ENCODE data around the gene RSF1. TPM values are rescaled to one million over a fixed set of nuclear protein-coding genes. Genes with fewer than 3 reads are reported as not detected.

RSF1 gene
- total and polyA plus RNA-seq, 2 donors from 2014 or later = 7.9 to 71.9 TPM

DNA sequence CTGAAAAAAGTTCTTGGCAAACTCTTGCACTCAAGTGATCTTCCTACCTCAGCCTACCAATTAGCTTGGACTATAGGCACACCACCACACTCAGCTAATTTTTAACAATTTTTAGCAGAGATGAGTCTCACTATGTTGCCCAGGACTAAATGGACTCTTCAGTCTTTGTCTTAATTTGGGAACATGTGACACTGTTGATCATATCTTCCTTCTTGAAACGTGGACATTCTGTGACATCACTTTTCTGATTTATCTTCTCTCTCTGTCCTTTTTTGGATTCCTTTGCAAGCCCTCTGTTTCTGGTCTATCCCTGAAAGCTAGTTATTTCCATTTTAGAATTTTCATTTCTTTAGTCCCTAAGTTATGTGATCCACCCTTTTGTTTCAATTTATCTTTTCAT lies 42.0 kb downstream of the RSF1 start:
- Histone ChIP-seq H3K9ac (ENCODE audit: low read length in 3 of 3) (no peak overlapping the region), H3K27me3 (ENCODE audit: control insufficient read depth, insufficient read depth, low read length) (no peaks in the 10 kb centered on the region), H3K4me1 (ENCODE audit: control insufficient read depth in 2 of 3, insufficient read depth in 2 of 3, low read depth in 1 of 3, low read length in 3 of 3) (no peaks in the 10 kb centered on the region), H3K4me3 (ENCODE audit: low read length in 3 of 3) (no peak overlapping the region), H3K36me3 (ENCODE audit: control insufficient read depth in 2 of 3, insufficient read depth in 3 of 3, low read length in 3 of 3) (no peaks in the 10 kb centered on the region), H3K27ac (ENCODE audit: low read depth in 2 of 2, low read length in 2 of 2) (no peak overlapping the region), H3K9me3 (ENCODE audit: control insufficient read depth in 2 of 3, insufficient read depth in 1 of 3, low read length in 3 of 3) (no peaks in the 10 kb centered on the region)
- TF ChIP-seq, protein P1, sequence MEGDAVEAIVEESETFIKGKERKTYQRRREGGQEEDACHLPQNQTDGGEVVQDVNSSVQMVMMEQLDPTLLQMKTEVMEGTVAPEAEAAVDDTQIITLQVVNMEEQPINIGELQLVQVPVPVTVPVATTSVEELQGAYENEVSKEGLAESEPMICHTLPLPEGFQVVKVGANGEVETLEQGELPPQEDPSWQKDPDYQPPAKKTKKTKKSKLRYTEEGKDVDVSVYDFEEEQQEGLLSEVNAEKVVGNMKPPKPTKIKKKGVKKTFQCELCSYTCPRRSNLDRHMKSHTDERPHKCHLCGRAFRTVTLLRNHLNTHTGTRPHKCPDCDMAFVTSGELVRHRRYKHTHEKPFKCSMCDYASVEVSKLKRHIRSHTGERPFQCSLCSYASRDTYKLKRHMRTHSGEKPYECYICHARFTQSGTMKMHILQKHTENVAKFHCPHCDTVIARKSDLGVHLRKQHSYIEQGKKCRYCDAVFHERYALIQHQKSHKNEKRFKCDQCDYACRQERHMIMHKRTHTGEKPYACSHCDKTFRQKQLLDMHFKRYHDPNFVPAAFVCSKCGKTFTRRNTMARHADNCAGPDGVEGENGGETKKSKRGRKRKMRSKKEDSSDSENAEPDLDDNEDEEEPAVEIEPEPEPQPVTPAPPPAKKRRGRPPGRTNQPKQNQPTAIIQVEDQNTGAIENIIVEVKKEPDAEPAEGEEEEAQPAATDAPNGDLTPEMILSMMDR (IDR thresholded peaks at IDR 0.05; ENCODE audit: borderline replicate concordance, extremely low read depth, insufficient read depth) = no peak
- no peak for FAIRE-seq
- no peak for DNase-seq
- intact Hi-C loops (cut with DNase I) = no loop called here

DNA sequence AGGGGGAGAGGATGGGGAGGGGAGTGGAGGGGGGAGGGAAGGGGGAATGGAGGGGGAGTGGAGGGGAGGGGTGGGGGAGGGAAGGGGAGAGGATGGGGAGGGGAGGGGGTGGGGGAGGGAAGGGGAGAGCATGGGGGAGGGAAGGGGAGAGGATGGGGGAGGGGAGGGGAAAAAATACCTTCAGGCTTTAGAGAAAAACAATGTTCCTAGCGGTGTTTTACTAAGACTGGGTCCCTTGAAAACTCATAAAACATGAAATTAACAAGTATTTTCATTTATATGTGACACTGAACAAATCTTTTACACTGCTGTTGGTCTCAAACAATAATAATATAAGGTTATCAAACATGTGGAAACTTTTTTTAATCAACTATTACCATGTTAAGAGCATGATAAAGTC lies 42.4 kb downstream of the RSF1 start:
- FAIRE-seq (no peak), DNase-seq (no peak)
- H3K4me3 ChIP-seq (ENCODE audit: low read length in 3 of 3) = no peak overlapping the region
- TF ChIP-seq, protein P1 (IDR thresholded peaks at IDR 0.05; ENCODE audit: borderline replicate concordance, extremely low read depth, insufficient read depth) = no peak
- no peak overlapping the region for H3K27ac ChIP-seq (ENCODE audit: low read depth in 2 of 2, low read length in 2 of 2)
- H3K36me3 ChIP-seq (ENCODE audit: control insufficient read depth in 2 of 3, insufficient read depth in 3 of 3, low read length in 3 of 3) = no peaks in the 10 kb centered on the region
- H3K4me1 ChIP-seq (ENCODE audit: control insufficient read depth in 2 of 3, insufficient read depth in 2 of 3, low read depth in 1 of 3, low read length in 3 of 3) = no peaks in the 10 kb centered on the region
- H3K27me3 ChIP-seq (ENCODE audit: control insufficient read depth, insufficient read depth, low read length) = no peaks in the 10 kb centered on the region
- H3K9ac ChIP-seq (ENCODE audit: low read length in 3 of 3) = no peak overlapping the region
- no peaks in the 10 kb centered on the region for H3K9me3 ChIP-seq (ENCODE audit: control insufficient read depth in 2 of 3, insufficient read depth in 1 of 3, low read length in 3 of 3)
- intact Hi-C loops (cut with DNase I) = no loop called here

DNA sequence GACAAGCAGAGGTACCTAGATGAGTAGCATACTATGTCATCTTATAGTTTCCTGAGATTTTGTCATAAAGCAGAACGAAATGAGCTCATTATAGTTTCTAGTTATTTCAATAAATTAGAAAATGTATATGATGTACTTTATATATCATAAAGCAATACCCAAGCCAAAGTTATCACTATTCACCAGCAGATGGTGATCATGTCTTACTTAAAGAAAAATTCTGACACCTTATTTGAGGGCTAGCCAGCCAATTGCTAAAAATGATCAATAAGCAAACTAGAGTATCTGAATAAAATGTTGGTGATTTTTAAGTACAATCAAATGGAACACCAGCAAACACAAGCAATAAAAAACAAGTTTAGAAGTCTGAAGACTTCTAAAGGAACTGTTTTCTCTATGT lies 44.1 kb downstream of the RSF1 start:
- TF ChIP-seq, protein P1 (IDR thresholded peaks at IDR 0.05; ENCODE audit: borderline replicate concordance, extremely low read depth, insufficient read depth) = peak; percentile 9
- Histone ChIP-seq H3K4me1 (ENCODE audit: control insufficient read depth in 2 of 3, insufficient read depth in 2 of 3, low read depth in 1 of 3, low read length in 3 of 3) (no peaks in the 10 kb centered on the region), H3K27ac (ENCODE audit: low read depth in 2 of 2, low read length in 2 of 2) (no peak overlapping the region), H3K4me3 (ENCODE audit: low read length in 3 of 3) (no peak overlapping the region), H3K27me3 (ENCODE audit: control insufficient read depth, insufficient read depth, low read length) (no peaks in the 10 kb centered on the region), H3K9ac (ENCODE audit: low read length in 3 of 3) (no peak overlapping the region), H3K9me3 (ENCODE audit: control insufficient read depth in 2 of 3, insufficient read depth in 1 of 3, low read length in 3 of 3) (no peaks in the 10 kb centered on the region), H3K36me3 (ENCODE audit: control insufficient read depth in 2 of 3, insufficient read depth in 3 of 3, low read length in 3 of 3) (no peaks in the 10 kb centered on the region)
- intact Hi-C loops (cut with DNase I) = no loop called here
- FAIRE-seq (no peak), DNase-seq (peak in 1 of 5 donors; percentile 11)

DNA sequence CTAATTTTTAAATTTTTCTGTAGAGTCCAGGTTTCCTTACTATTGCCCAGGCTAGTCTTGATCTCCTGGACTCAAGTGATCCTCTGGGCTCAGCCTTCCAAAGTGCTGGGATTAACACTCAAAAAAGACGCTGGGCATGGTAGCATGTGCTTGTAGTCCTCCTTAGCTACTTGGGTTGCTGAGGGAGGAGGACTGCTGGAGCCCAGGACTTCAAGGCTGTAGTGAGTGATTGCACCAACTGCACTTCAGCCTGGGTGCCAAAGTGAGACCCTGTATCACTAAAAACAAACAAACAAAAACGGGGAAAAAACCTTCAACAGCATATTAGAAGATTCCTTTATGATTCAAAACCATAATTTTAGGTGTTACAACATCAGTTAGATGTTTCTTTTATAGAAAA lies 44.6 kb downstream of the RSF1 start:
- H3K27ac ChIP-seq (ENCODE audit: low read depth in 2 of 2, low read length in 2 of 2) = no peak overlapping the region
- H3K27me3 ChIP-seq (ENCODE audit: control insufficient read depth, insufficient read depth, low read length) = no peaks in the 10 kb centered on the region
- TF ChIP-seq, protein P1 (IDR thresholded peaks at IDR 0.05; ENCODE audit: borderline replicate concordance, extremely low read depth, insufficient read depth) = no peak
- no peak overlapping the region for H3K4me3 ChIP-seq (ENCODE audit: low read length in 3 of 3)
- DNase-seq (no peak), FAIRE-seq (no peak)
- H3K9me3 ChIP-seq (ENCODE audit: control insufficient read depth in 2 of 3, insufficient read depth in 1 of 3, low read length in 3 of 3) = no peaks in the 10 kb centered on the region
- no peaks in the 10 kb centered on the region for H3K36me3 ChIP-seq (ENCODE audit: control insufficient read depth in 2 of 3, insufficient read depth in 3 of 3, low read length in 3 of 3)
- no peak overlapping the region for H3K9ac ChIP-seq (ENCODE audit: low read length in 3 of 3)
- peaks cover 0 to 4% (median 2%) of the 10 kb centered on the region in 3 donors for H3K4me1 ChIP-seq (ENCODE audit: control insufficient read depth in 2 of 3, insufficient read depth in 2 of 3, low read depth in 1 of 3, low read length in 3 of 3)
- intact Hi-C loops (cut with DNase I) = no loop called here

Measured in kidney (tissue), 14 donors.